Endothelial cell of umbilical vein (primary cell): ENCODE data around the gene NKX1-1. TPM values are rescaled to one million over a fixed set of nuclear protein-coding genes. Genes with fewer than 3 reads are reported as not detected.

Source experiments
- BruUV-seq: library from RNA; stranded (reverse); fragments of 400-500 nt; replicated peaks from 2 replicates; lab custom pipeline; 2021; lab: Mats Ljungman, UMichigan
- CTCF ChIA-PET: fragments of 300-600, 350-600 bp; sonication (Branson Sonifier 250); formaldehyde crosslinking; loops from one replicate; lab custom pipeline; 2021; ENCODE audit warnings: antibody characterized with exemption, inconsistent platforms; lab: Charles Lee
- POLR2A ChIA-PET: fragments of 300-600, 350-600 bp; sonication (Branson Sonifier 250); formaldehyde crosslinking; loops from one replicate; lab custom pipeline; 2021; ENCODE audit warnings: antibody characterized with exemption, inconsistent platforms; lab: Charles Lee
- DNase-seq: peaks from one replicate; pipeline ENCODE4 v3.0.0-alpha.2; 2011; ENCODE audit warnings: low read depth, low spot score
- FAIRE-seq: peaks from 2 replicates; lab custom pipeline; 2011; peaks lifted over from hg19 to GRCh38; lab: Jason Lieb, UNC
- H2AFZ ChIP-seq: 2 replicates; pipeline ENCODE4 v1.6.0; 2012; ENCODE audit warnings: low read depth, low read length, control low read depth, inconsistent platforms
- H3K27ac ChIP-seq: 2 replicates; pipeline ENCODE4 v1.5.1; 2011; ENCODE audit warnings: low read depth, mild to moderate bottlenecking, control low read depth, low read length, moderate library complexity; ENCODE audit not compliant: insufficient read depth
- H3K27me3 ChIP-seq, 2 experiments: 2 replicates each; pipeline versions ENCODE4 v1.6.0 to v1.6.1; 2011; ENCODE audit warnings: low read length in 2 of 2, mixed read lengths in 1 of 2; ENCODE audit not compliant: control insufficient read depth in 2 of 2, insufficient read depth in 2 of 2
- H3K36me3 ChIP-seq, 2 experiments: 2 replicates in 1 of 2; 3 replicates in 1 of 2; pipeline ENCODE4 v1.5.1; 2011; ENCODE audit warnings: low read length in 2 of 2, mild to moderate bottlenecking in 1 of 2, moderate library complexity in 1 of 2; ENCODE audit not compliant: control insufficient read depth in 2 of 2, insufficient read depth in 2 of 2; ENCODE audit errors: extremely low read depth in 1 of 2
- H3K4me1 ChIP-seq: 3 replicates; pipeline ENCODE4 v1.5.1; 2011; ENCODE audit warnings: mild to moderate bottlenecking, low read length; ENCODE audit not compliant: control insufficient read depth, insufficient read depth; ENCODE audit errors: extremely low read depth
- H3K4me2 ChIP-seq: 2 replicates; pipeline ENCODE4 v1.6.1; 2011; ENCODE audit warnings: low read length, control low read depth, mixed read lengths; ENCODE audit not compliant: insufficient read depth
- H3K4me3 ChIP-seq, 3 experiments: fragments of 200-600 bp in 1 of 3; sonication (generic), shearing (Covaris generic) in 1 of 3; replicated peaks in 1 of 3; 2 replicates each; pipeline ENCODE4 v1.5.1; 2011 to 2016; ENCODE audit warnings: control low read depth in 3 of 3, low read length in 3 of 3, mild to moderate bottlenecking in 2 of 3, inconsistent platforms in 1 of 3, low read depth in 1 of 3, moderate library complexity in 1 of 3; ENCODE audit not compliant: insufficient read depth in 1 of 3
- H3K79me2 ChIP-seq: 2 replicates; pipeline ENCODE4 v1.6.0; 2012; ENCODE audit warnings: low read length, inconsistent platforms; ENCODE audit not compliant: control insufficient read depth, insufficient read depth
- H3K9ac ChIP-seq: replicated peaks from 2 replicates; pipeline ENCODE3; 2011; ENCODE audit warnings: low read length, control low read depth; ENCODE audit not compliant: insufficient read depth; ENCODE audit errors: extremely low read depth
- H3K9me1 ChIP-seq: replicated peaks from 3 replicates; pipeline ENCODE4 v1.6.0; 2011; ENCODE audit warnings: mild to moderate bottlenecking, low read length; ENCODE audit not compliant: control insufficient read depth, insufficient read depth; ENCODE audit errors: extremely low read depth
- H3K9me3 ChIP-seq: replicated peaks from 2 replicates; pipeline ENCODE4 v1.5.1; 2012; ENCODE audit warnings: low read length, inconsistent platforms; ENCODE audit not compliant: control insufficient read depth, insufficient read depth
- H4K20me1 ChIP-seq: replicated peaks from 2 replicates; pipeline ENCODE3; 2011; ENCODE audit warnings: mild to moderate bottlenecking, low read length; ENCODE audit not compliant: control insufficient read depth, insufficient read depth; ENCODE audit errors: extremely low read depth
- CTCF ChIP-seq, 2 donors: IDR thresholded peaks; 1 replicate in 1 of 2; 2 replicates in 1 of 2; pipeline ENCODE4 v1.5.1; 2011; ENCODE audit warnings: low read length in 2 of 2, mild to moderate bottlenecking in 2 of 2, moderate library complexity in 2 of 2, control low read depth in 1 of 2, inconsistent platforms in 1 of 2, low read depth in 1 of 2; ENCODE audit not compliant: insufficient read depth in 1 of 2; ENCODE audit errors: extremely low read depth in 1 of 2
- EZH2 ChIP-seq: IDR thresholded peaks from 2 replicates; pipeline ENCODE4 v1.6.1; 2012; ENCODE audit warnings: borderline replicate concordance, low read depth, mild to moderate bottlenecking, moderate library complexity, low read length, inconsistent platforms; ENCODE audit not compliant: severe bottlenecking
- FOS ChIP-seq: IDR thresholded peaks from 2 replicates; pipeline ENCODE4 v1.6.1; 2011; ENCODE audit warnings: mild to moderate bottlenecking, low read length, moderate library complexity, borderline replicate concordance; ENCODE audit not compliant: insufficient read depth
- GATA2 ChIP-seq: IDR thresholded peaks from 2 replicates; pipeline ENCODE4 v1.7.0; 2011; ENCODE audit warnings: low read depth, mild to moderate bottlenecking, moderate library complexity, mixed read lengths, low read length; ENCODE audit not compliant: insufficient read length, insufficient read depth
- JUN ChIP-seq: IDR thresholded peaks from 2 replicates; pipeline ENCODE4 v1.6.1; 2011; ENCODE audit warnings: borderline replicate concordance, low read depth; ENCODE audit not compliant: insufficient read length, insufficient read depth
- MAX ChIP-seq: IDR thresholded peaks from 2 replicates; pipeline ENCODE4 v1.6.1; 2011; ENCODE audit not compliant: insufficient read depth, insufficient read length
- MYC ChIP-seq: IDR thresholded peaks from one replicate; pipeline ENCODE4 v1.6.1; 2011; ENCODE audit warnings: mild to moderate bottlenecking, low read depth, low read length
- POLR2A ChIP-seq: IDR thresholded peaks from 2 replicates; pipeline ENCODE4 v1.6.1; 2012; ENCODE audit warnings: low read depth, mild to moderate bottlenecking, control low read depth, low read length
- POLR2AphosphoS5 ChIP-seq: IDR thresholded peaks from 2 replicates; pipeline ENCODE4 v1.6.1; 2012; ENCODE audit warnings: low read depth, mild to moderate bottlenecking, control low read depth, low read length, moderate library complexity; ENCODE audit not compliant: insufficient read depth
- dilution Hi-C: fragments of 300-500 bp; cut with MboI; formaldehyde crosslinking; loops from one replicate; pipeline ENCODE4 v1.15.0; 2019; ENCODE audit warnings: low sequenced_read_pairs; ENCODE audit not compliant: extremely low pct_ligation_motif_present
- intact Hi-C: fragments of 100-400 bp; cut with micrococcal nuclease; formaldehyde crosslinking; loops from one replicate; pipeline ENCODE4 v1.10.0; 2022
- polyA plus RNA-seq, 4 experiments: library from polyadenylated mRNA; depleted of rRNA in 3 of 4; stranded (reverse) in 3 of 4; unstranded in 1 of 4; fragments of >200 nt; gene quantifications; 2 replicates each; pipeline versions ENCODE4 v1.2.1 to v1.2.3, GENCODE V29; 2011 to 2012; ENCODE audit warnings: missing spikeins in 1 of 4
- total RNA-seq: library from RNA; stranded (reverse); gene quantifications from 2 replicates; pipeline ENCODE4 v1.2.3, GENCODE V29; 2021

Gene NKX1-1
- total and polyA plus RNA-seq, 2 donors (not counting 3 experiments of a cell fraction or from before 2014, with no cell fraction given): not detected

GRCh38 chr4:1381944-1382541, 24.2 kb downstream of the NKX1-1 start:
- H2AFZ ChIP-seq: no peak overlapping the region
- BruUV-seq: no TSS peak
- no peak for TF ChIP-seq FOS
- TF ChIP-seq POLR2AphosphoS5: no peak
- ChIA-PET POLR2A (no interaction called here), CTCF (no interaction called here)
- no peaks in the 10 kb centered on the region for H3K36me3 ChIP-seq
- no peaks in the 10 kb centered on the region for H3K9me1 ChIP-seq
- no peaks in the 10 kb centered on the region for H4K20me1 ChIP-seq
- intact Hi-C loops (no loop called here), dilution Hi-C loops (no loop called here)
- H3K4me3 ChIP-seq: no peak overlapping the region
- DNase-seq (no peak), FAIRE-seq (no peak)
- H3K27ac ChIP-seq: no peak overlapping the region
- H3K79me2 ChIP-seq: no peaks in the 10 kb centered on the region
- H3K4me2 ChIP-seq: no peak overlapping the region
- no peaks in the 10 kb centered on the region for H3K4me1 ChIP-seq
- no peak overlapping the region for H3K9ac ChIP-seq
- H3K27me3 ChIP-seq: no peaks in the 10 kb centered on the region
- H3K9me3 ChIP-seq: no peaks in the 10 kb centered on the region

- H3K9me3 ChIP-seq: no peaks in the 10 kb centered on the region
- H3K9me1 ChIP-seq: no peaks in the 10 kb centered on the region
- TF ChIP-seq POLR2AphosphoS5: no peak
- TF ChIP-seq EZH2: no peak
- TF ChIP-seq MAX: no peak
- no peak for TF ChIP-seq POLR2A
- TF ChIP-seq FOS: no peak
- TF ChIP-seq GATA2: no peak
- no peak for TF ChIP-seq CTCF (IDR thresholded peaks at IDR 0.05; ENCODE audit: extremely low read depth in 1 of 2, insufficient read depth in 1 of 2, low read depth in 1 of 2, low read length in 2 of 2)
- no peak for TF ChIP-seq MYC
- no peak for TF ChIP-seq JUN
- no peaks in the 10 kb centered on the region for H4K20me1 ChIP-seq
- no peak overlapping the region for H2AFZ ChIP-seq
- no peak overlapping the region for H3K4me3 ChIP-seq
- H3K4me1 ChIP-seq: no peaks in the 10 kb centered on the region
- POLR2A ChIA-PET: no interaction called here
- H3K4me2 ChIP-seq: no peak overlapping the region
- FAIRE-seq: no peak
- CTCF ChIA-PET: no interaction called here
- intact Hi-C loops (no loop called here), dilution Hi-C loops (no loop called here)
- no peaks in the 10 kb centered on the region for H3K36me3 ChIP-seq
- no peak overlapping the region for H3K9ac ChIP-seq
- no peaks in the 10 kb centered on the region for H3K27me3 ChIP-seq
- H3K27ac ChIP-seq: no peak overlapping the region
- no peaks in the 10 kb centered on the region for H3K79me2 ChIP-seq
- no TSS peak for BruUV-seq
- no peak for DNase-seq
These were observed 25.0 kb downstream of the NKX1-1 start for GRCh38 chr4:1381181-1381621.
